HEK293T (cell line): ENCODE results near the gene ZNF326.

Experiments
- BHLHE40 ChIP-seq: fragments of 450-650 bp; IDR thresholded peaks from 2 replicates; pipeline ENCODE4 v1.6.1; 2016; ENCODE audit warnings: mild to moderate bottlenecking, moderate library complexity, borderline replicate concordance
- ELF4 ChIP-seq: fragments of 450-650 bp; IDR thresholded peaks from 2 replicates; pipeline ENCODE4 v1.6.1; 2017; ENCODE audit warnings: antibody characterized with exemption
- FOXK2 ChIP-seq: fragments of 450-650 bp; IDR thresholded peaks from 2 replicates; pipeline ENCODE4 v1.6.1; 2016; ENCODE audit warnings: mild to moderate bottlenecking
- HDGF ChIP-seq: fragments of 450-650 bp; IDR thresholded peaks from 2 replicates; pipeline ENCODE4 v1.6.1; 2017; ENCODE audit warnings: antibody characterized with exemption, borderline replicate concordance
- L3MBTL2 ChIP-seq: fragments of 450-650 bp; conservative IDR thresholded peaks from 2 replicates; pipeline ENCODE4 v1.6.1; 2016; ENCODE audit warnings: mild to moderate bottlenecking
- LEF1 ChIP-seq: fragments of 450-650 bp; IDR thresholded peaks from 2 replicates; pipeline ENCODE4 v1.6.1; 2017; ENCODE audit warnings: mild to moderate bottlenecking, borderline replicate concordance
- NFRKB ChIP-seq: fragments of 450-650 bp; IDR thresholded peaks from 2 replicates; pipeline ENCODE4 v1.6.1; 2016; ENCODE audit warnings: mild to moderate bottlenecking, moderate library complexity
- PKNOX1 ChIP-seq: fragments of 450-650 bp; IDR thresholded peaks from 2 replicates; pipeline ENCODE4 v1.6.1; 2016
- SP1 ChIP-seq: fragments of 450-650 bp; IDR thresholded peaks from 2 replicates; pipeline ENCODE4 v1.6.1; 2017
- SUZ12 ChIP-seq: fragments of 450-650 bp; IDR thresholded peaks from 2 replicates; pipeline ENCODE4 v1.6.1; 2016; ENCODE audit warnings: mild to moderate bottlenecking
- TARDBP ChIP-seq: fragments of 450-650 bp; IDR thresholded peaks from 2 replicates; pipeline ENCODE4 v1.6.1; 2016

DNA sequence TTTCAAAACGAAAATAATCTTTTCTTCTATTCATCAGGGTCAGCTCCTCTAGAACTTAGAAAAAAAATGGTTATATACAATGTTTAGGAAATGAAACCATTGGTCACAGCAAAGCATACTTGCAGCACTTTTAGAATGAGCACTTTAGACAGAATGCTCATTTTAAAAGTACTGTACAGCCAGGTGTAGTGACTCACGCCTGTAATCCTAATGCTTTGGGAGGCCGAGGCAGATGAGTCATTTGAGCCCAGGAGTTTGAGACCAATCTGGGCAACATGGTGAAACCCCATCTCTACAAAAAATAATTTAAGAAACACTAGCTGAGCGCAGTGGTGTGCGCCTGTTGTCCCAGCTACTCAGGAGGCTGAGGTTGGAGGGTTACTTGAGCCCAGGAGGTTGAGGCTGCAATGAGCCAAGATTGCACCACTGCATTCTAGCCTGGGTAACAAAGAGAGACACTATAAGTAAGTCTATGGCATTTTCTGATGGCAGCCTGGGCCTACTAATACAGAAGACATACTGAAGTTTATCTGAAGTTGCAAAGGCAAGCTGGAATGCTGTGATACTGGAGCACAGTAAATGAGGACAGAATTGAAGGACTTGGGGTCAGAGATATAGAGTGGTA is 48.9 kb upstream of the ZNF326 start:
- TF ChIP-seq NFRKB (no peak), SP1 (no peak), ELF4 (no peak), LEF1 (no peak), PKNOX1 (no peak), BHLHE40 (no peak), FOXK2 (no peak), TARDBP (no peak), SUZ12 (no peak), HDGF (no peak), L3MBTL2 (no peak)
